HG03039 (cell line): ENCODE results near the gene CD2BP2.

Source experiments
- ATAC-seq: cut with Tn5 transposase; IDR thresholded peaks from one replicate; pipeline ENCODE4 v1.9.1; 2021; ENCODE audit warnings: mild to moderate bottlenecking, moderate library complexity; ENCODE audit not compliant: unreplicated experiment

CD2BP2 gene

GRCh38 chr16:30379158-30379783 lies 24.2 kb upstream of the CD2BP2 start:
- ATAC-seq = no peak

GRCh38 chr16:30378236-30379157 lies 23.4 kb upstream of the CD2BP2 start:
- ATAC-seq = peak; percentile 88

DNA sequence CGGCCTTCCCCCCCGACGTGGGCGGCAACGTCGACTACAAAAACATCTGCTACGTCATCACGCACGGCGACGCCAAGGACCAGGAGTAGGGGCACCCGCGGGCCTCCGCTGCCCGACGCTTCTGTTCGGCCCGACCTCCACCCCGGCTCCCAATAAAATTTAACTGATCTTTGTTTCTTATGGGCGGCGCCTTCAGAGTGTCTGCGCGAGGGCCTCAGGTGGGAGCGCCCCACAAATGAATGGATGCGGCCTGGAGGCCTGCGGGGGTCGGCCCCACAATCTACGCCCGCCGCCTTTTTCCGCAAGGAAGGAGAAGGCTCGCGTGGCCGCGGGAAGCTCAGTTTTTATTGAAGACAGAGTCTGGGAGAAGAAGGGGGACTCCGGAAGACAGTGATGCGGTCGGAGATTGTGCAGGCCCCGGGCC lies 22.7 kb upstream of the CD2BP2 start:
- ATAC-seq = peak; percentile 36

DNA sequence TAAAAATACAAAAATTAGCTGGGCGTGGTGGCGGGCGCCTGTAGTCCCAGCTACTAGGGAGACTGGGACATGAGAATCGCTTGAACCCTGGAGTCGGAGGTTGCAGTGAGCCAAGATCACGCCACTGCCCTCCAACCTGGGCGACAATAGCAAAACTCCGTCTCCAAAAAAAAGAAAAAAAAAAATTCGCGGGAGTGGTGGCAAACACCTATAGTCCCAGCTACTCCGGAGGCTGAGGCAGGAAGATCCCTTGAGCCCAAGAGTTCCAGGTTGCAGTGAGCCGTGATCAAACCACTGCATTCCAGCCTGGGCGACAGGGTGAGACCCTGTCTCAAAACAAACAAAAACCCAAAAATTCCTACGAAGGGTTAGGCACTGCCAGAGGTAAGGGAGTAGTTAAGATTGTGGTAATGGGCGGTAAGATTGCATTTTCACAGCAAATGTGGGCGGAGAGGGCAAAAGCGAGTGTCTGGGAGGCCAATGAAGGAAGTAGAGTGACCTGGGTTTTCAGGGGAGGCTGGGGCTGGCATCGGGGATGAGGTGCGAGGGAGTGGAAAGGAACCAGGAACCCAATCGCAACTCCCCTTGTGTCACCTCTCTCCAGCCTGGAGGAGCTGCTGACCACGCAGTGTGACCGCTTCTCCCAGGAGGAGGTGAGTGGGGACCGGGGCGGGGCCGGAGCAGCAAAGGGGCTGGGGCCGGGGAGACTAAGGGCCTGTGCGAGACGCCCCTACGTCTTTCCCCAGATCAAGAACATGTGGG lies 22.1 kb upstream of the CD2BP2 start:
- ATAC-seq = no peak

- no peak for ATAC-seq
These were observed 21.4 kb upstream of the CD2BP2 start for GRCh38 chr16:30376461-30376902.

GRCh38 chr16:30375864-30376263 lies 20.8 kb upstream of the CD2BP2 start:
- ATAC-seq = no peak

GRCh38 chr16:30374538-30374937 lies 19.4 kb upstream of the CD2BP2 start, which contains the start of gene MYL11:
TSS of gene MYL11 (plus strand) at chr16:30374802. CDS start at chr16:30374858, 56 bp downstream.
- no peak for ATAC-seq

DNA sequence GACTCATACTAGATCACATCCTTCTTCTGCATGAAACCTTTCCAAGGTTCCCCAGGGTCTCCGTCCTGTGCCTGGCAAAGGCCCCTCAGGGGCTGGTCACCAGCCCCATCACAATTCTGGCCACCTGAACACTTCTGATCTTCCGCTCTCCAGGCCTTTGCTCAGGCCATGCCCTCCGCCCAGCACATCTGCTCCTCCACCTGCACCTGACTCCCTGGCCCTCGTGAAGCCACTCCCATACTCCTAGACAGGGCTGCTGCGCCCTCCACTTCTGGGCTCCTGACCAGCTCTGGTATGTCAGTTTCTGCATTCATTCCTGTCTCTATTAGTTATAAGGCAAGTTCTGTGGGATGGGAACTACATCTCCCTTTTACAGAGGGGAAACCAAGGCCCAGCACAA lies 17.6 kb upstream of the CD2BP2 start:
- ATAC-seq = no peak

GRCh38 chr16:30372038-30372712 lies 17.1 kb upstream of the CD2BP2 start:
- no peak for ATAC-seq

- ATAC-seq = no peak
These were observed 16.2 kb upstream of the CD2BP2 start for GRCh38 chr16:30371248-30371816.

DNA sequence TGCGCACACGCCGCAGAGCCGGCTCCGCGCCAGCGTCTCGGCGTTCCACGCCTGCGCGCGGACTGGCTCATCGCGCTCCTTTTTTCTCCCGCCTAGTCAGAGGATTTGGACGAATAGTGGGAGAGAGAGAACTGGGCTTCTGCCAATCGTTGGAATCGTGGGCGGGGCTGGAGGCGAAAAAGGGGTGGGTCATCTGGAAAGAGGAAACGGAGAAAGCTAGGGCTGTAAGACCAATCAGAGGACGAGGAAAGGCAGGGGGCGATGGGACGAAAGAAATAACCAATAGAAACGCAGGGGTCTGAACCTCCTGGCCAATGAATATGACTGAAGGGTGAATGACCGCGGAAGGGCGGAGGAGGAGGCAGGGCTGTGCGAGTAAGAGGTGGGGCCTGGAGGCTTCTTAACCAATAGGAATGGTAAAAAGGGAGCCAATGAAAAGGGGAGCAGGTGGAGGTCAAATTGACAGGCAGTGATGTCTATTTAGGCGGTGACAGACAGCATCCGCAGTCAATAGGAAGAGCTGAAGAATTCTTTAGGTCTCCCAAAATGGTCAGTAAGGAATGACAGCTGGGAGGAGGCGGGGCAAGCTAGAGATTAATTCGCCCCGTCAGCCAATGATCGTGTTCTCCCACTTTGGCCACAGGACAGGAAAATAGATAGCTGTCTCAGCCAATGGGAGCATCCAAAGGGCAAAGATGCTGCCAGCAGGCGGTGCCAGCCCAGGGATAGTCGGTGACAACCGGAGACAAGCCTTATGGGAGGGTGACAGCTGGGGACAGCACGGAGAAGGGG lies 15.5 kb upstream of the CD2BP2 start, which contains the start of gene TBC1D10B:
TBC1D10B (minus strand) TSS at position 39 of the 792 bp plus-strand sequence. CDS start 311 bp downstream, outside the sequence.
- ATAC-seq = peak; percentile 63

- ATAC-seq = no peak
These were observed 14.9 kb upstream of the CD2BP2 start for GRCh38 chr16:30369938-30370455.

- no peak for ATAC-seq
These were observed 14.2 kb upstream of the CD2BP2 start for GRCh38 chr16:30369091-30369937.

DNA sequence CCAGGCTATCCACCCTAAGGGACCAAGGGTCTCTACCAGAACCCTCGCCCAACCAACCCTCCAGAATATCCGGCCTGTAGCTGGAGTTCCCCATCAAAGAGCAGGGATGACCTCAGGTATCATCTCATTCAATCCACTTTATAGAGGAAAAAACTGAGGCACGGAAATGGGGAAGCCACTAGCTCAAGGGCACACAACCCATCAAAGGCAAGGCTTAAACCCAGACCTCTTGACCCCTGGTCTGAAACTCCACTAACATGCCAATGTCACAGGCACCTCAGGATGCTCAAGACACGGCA lies 13.6 kb upstream of the CD2BP2 start:
- ATAC-seq = no peak

DNA sequence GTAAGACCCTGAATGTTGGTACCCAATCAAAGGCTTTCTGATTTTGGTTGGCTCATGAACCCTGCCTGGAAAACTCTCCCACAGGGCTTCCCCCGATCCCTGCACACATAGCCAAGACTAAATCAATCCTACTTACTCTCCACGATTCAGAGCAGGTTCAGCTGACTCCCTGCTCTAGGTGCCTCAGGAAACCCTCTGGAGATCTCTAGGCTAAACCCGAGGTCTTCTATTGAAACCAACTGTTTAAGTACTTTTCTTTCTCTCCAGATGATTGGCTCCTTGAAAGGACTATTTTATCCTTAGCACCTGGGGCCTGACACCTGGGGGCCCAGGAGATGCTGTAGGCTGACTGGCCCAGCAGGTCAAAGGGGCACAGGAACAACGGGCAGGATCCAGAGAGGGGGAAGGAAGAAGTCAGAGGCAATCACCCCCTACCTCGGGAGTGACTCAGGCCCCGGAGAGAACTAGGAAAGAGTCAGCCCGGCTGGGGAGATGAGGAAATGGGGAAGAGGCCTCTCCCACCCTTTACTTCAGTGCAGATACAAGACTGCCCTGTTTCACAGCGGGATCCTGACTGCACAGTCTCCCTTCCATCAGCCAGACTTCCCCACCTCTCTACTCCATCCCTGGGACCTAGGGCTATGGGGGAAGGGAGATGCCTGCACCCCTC lies 13.1 kb upstream of the CD2BP2 start:
- no peak for ATAC-seq

- no peak for ATAC-seq
These were observed 12.4 kb upstream of the CD2BP2 start for GRCh38 chr16:30367349-30368009.

DNA sequence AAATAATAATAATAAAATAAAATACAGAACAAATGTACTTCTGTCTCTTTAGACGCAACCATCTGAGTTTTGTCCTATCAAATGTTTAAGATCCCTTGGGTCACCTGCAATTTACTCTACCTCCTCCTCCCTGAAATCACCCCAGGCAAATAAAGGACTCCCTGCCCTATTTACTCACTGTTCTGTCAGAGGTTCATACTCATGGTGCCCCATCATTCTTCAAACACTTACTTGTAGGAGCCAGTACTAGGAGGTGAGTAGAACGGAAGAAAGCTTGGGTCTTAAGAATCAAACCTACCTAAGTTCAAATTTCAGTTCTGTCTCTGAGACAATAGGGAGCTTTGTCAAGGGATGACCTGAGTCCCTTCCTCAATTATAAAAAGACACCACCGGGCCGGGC lies 11.4 kb upstream of the CD2BP2 start:
- no peak for ATAC-seq
